Neural cell (in vitro differentiated cells): ENCODE data around the gene DPH5. TPM values are rescaled to one million over a fixed set of nuclear protein-coding genes. Genes with fewer than 3 reads are reported as not detected.

Source experiments
- H2AFZ ChIP-seq: fragments of 200-600, 300-800 bp; sonication (generic), shearing (Covaris generic); 2 replicates; pipeline ENCODE4 v1.6.0; 2014; ENCODE audit warnings: low read depth, mild to moderate bottlenecking, antibody characterized with exemption, low read length, moderate library complexity
- H3F3A ChIP-seq: fragments of 200-600 bp; shearing (Covaris generic); 2 replicates; pipeline ENCODE4 v1.6.1; 2016; ENCODE audit warnings: mild to moderate bottlenecking, moderate library complexity, mixed read lengths, antibody characterized with exemption, low read length; ENCODE audit not compliant: insufficient read depth, poor library complexity, severe bottlenecking
- H3K27ac ChIP-seq: fragments of 200-600, 300-800 bp; sonication (generic), shearing (Covaris generic); 2 replicates; pipeline ENCODE4 v1.5.1; 2014; ENCODE audit warnings: mild to moderate bottlenecking, low read length, moderate library complexity
- H3K27me3 ChIP-seq: fragments of 300-800, 200-600 bp; sonication (generic), shearing (Covaris generic); 2 replicates; pipeline ENCODE4 v1.6.0; 2014; ENCODE audit warnings: mild to moderate bottlenecking, low read depth, low read length, moderate library complexity; ENCODE audit not compliant: insufficient read depth
- H3K36me3 ChIP-seq: fragments of 300-800, 200-600 bp; sonication (generic), shearing (Covaris generic); 2 replicates; pipeline ENCODE4 v1.5.1; 2014; ENCODE audit warnings: mild to moderate bottlenecking, antibody characterized with exemption, low read length, moderate library complexity; ENCODE audit not compliant: insufficient read depth
- H3K4me2 ChIP-seq: fragments of 300-800, 200-600 bp; sonication (generic), shearing (Covaris generic); 2 replicates; pipeline ENCODE4 v1.6.0; 2014; ENCODE audit warnings: mild to moderate bottlenecking, low read length
- H3K4me3 ChIP-seq: fragments of 300-800, 200-600 bp; sonication (generic), shearing (Covaris generic); 2 replicates; pipeline ENCODE4 v1.5.1; 2014; ENCODE audit warnings: mild to moderate bottlenecking, low read length, moderate library complexity
- H3K79me2 ChIP-seq: fragments of 200-600 bp; shearing (Covaris generic); replicated peaks from 2 replicates; pipeline ENCODE4 v1.6.0; 2014; ENCODE audit warnings: mild to moderate bottlenecking, low read length, moderate library complexity; ENCODE audit not compliant: insufficient read depth
- H3K9ac ChIP-seq: fragments of 300-800, 200-600 bp; sonication (generic), shearing (Covaris generic); 2 replicates; pipeline ENCODE4 v1.6.1; 2016; ENCODE audit warnings: mild to moderate bottlenecking, low read length, mixed read lengths
- H3K9me2 ChIP-seq: fragments of 200-600 bp; shearing (Covaris generic); 2 replicates; pipeline ENCODE4 v1.6.1; 2016; ENCODE audit warnings: mild to moderate bottlenecking, low read length, mixed read lengths; ENCODE audit not compliant: insufficient read depth
- H3K9me3 ChIP-seq: fragments of 200-600, 300-800 bp; sonication (generic), shearing (Covaris generic); 2 replicates; pipeline ENCODE4 v1.6.1; 2016; ENCODE audit warnings: mild to moderate bottlenecking, mixed run types, low read length, moderate library complexity, mixed read lengths
- H4K20me1 ChIP-seq: fragments of 200-600 bp; shearing (Covaris generic); 2 replicates; pipeline ENCODE4 v1.6.1; 2016; ENCODE audit warnings: mild to moderate bottlenecking, mixed run types; ENCODE audit not compliant: insufficient read depth
- CTCF ChIP-seq: fragments of 450-650 bp; IDR thresholded peaks from 2 replicates; pipeline ENCODE4 v1.5.1; 2014; ENCODE audit warnings: antibody characterized with exemption, mild to moderate bottlenecking, moderate library complexity; ENCODE audit not compliant: poor library complexity, severe bottlenecking
- EP300 ChIP-seq: fragments of 450-650 bp; conservative IDR thresholded peaks from 2 replicates; pipeline ENCODE4 v1.6.1; 2014; ENCODE audit warnings: antibody characterized with exemption, mild to moderate bottlenecking, moderate library complexity; ENCODE audit not compliant: poor library complexity, severe bottlenecking
- EZH2 ChIP-seq: fragments of 200-600, 300-800 bp; shearing (Covaris generic), sonication (generic); IDR thresholded peaks from 2 replicates; pipeline ENCODE4 v1.6.1; 2014; ENCODE audit warnings: antibody characterized with exemption, low read length, borderline replicate concordance, mild to moderate bottlenecking; ENCODE audit not compliant: insufficient read depth, poor library complexity, severe bottlenecking
- MXI1 ChIP-seq: fragments of 450-650 bp; conservative IDR thresholded peaks from 2 replicates; pipeline ENCODE4 v1.6.1; 2014; ENCODE audit warnings: antibody characterized with exemption, mild to moderate bottlenecking; ENCODE audit not compliant: poor library complexity, severe bottlenecking
- POLR2AphosphoS5 ChIP-seq: IDR thresholded peaks from 2 replicates; pipeline ENCODE4 v1.6.1; 2012
- RAD21 ChIP-seq: fragments of 450-650 bp; conservative IDR thresholded peaks from 2 replicates; pipeline ENCODE4 v1.6.1; 2014; ENCODE audit warnings: antibody characterized with exemption, mild to moderate bottlenecking, moderate library complexity
- SMC3 ChIP-seq: fragments of 450-650 bp; conservative IDR thresholded peaks from 2 replicates; pipeline ENCODE4 v1.6.1; 2014; ENCODE audit warnings: antibody characterized with exemption, mild to moderate bottlenecking, moderate library complexity; ENCODE audit not compliant: poor library complexity
- TAF1 ChIP-seq: IDR thresholded peaks from 2 replicates; pipeline ENCODE4 v1.6.1; 2012; ENCODE audit warnings: low read depth
- polyA plus RNA-seq: library from polyadenylated mRNA; depleted of rRNA; stranded (reverse); fragments of >200 nt; gene quantifications from 2 replicates; pipeline ENCODE4 v1.2.3, GENCODE V29; 2014
- TF ChIP-seq, protein P1 (sequence below): IDR thresholded peaks from 2 replicates; pipeline ENCODE4 v1.6.1; 2012; ENCODE audit warnings: borderline replicate concordance

The DPH5 gene
- polyA plus RNA-seq, 1 donor from 2014 or later, result 55.7 TPM

DNA sequence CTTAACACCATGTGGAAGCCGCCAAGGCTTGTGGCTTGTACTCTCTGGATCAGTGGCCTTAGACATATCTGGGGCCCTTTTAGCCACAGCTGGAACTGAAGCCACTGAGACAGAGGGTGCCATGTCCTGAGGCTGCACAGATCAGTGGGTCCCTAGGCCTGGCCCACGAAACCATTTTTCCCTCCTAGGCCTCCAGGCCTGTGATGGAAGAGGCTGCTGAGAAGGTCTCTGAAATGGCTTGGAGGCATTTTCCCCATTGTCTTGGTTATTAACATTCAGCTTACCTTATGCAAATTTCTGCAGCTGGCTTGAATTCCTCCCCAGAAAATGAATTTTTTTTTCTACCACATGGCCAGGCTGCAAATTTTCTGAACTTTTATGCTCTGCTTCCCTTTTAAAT lies 15.1 kb upstream of the DPH5 start:
- Histone ChIP-seq H2AFZ (no peak overlapping the region), H3K36me3 (peaks cover 3% of the 10 kb centered on the region), H4K20me1 (no peaks in the 10 kb centered on the region), H3K9ac (no peak overlapping the region), H3K9me3 (peaks cover 9% of the 10 kb centered on the region), H3K4me3 (no peak overlapping the region), H3K27me3 (no peaks in the 10 kb centered on the region), H3K27ac (no peak overlapping the region), H3K9me2 (no peaks in the 10 kb centered on the region), H3F3A (no peaks in the 10 kb centered on the region), H3K4me2 (no peak overlapping the region), H3K79me2 (no peaks in the 10 kb centered on the region)
- TF ChIP-seq CTCF (no peak), MXI1 (no peak), EP300 (no peak), RAD21 (no peak), POLR2AphosphoS5 (no peak), EZH2 (no peak), SMC3 (no peak)

DNA sequence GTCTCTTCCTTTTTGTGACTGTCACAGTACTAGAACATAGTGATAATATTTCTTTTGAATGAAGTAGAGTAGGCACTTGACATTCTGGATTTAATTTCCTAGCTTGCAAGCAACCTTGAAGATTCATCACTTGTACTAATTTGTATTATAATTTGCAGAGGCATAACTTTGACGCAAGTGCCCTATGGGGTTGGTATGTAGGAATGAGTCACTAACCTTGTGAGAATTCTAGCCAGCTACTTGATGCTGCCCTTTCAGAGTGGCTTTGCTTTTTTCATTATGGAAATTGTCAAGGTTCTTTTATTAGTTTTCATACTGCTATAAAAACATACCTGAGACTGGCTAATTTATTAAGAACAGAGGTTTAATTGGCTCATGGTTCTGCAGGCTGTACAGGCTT lies 13.7 kb upstream of the DPH5 start:
- Histone ChIP-seq H3K36me3 (peaks cover 3% of the 10 kb centered on the region), H3K4me2 (no peak overlapping the region), H2AFZ (no peak overlapping the region), H3K27ac (no peak overlapping the region), H3K27me3 (no peaks in the 10 kb centered on the region), H3K9me3 (peaks cover 9% of the 10 kb centered on the region), H3K79me2 (no peaks in the 10 kb centered on the region), H3K9me2 (no peaks in the 10 kb centered on the region), H3K9ac (no peak overlapping the region), H3K4me3 (no peak overlapping the region), H3F3A (no peaks in the 10 kb centered on the region), H4K20me1 (no peaks in the 10 kb centered on the region)
- TF ChIP-seq POLR2AphosphoS5 (no peak), RAD21 (no peak), MXI1 (no peak), SMC3 (no peak), EZH2 (no peak), CTCF (no peak), TAF1 (no peak), EP300 (no peak)
- TF ChIP-seq, protein P1, sequence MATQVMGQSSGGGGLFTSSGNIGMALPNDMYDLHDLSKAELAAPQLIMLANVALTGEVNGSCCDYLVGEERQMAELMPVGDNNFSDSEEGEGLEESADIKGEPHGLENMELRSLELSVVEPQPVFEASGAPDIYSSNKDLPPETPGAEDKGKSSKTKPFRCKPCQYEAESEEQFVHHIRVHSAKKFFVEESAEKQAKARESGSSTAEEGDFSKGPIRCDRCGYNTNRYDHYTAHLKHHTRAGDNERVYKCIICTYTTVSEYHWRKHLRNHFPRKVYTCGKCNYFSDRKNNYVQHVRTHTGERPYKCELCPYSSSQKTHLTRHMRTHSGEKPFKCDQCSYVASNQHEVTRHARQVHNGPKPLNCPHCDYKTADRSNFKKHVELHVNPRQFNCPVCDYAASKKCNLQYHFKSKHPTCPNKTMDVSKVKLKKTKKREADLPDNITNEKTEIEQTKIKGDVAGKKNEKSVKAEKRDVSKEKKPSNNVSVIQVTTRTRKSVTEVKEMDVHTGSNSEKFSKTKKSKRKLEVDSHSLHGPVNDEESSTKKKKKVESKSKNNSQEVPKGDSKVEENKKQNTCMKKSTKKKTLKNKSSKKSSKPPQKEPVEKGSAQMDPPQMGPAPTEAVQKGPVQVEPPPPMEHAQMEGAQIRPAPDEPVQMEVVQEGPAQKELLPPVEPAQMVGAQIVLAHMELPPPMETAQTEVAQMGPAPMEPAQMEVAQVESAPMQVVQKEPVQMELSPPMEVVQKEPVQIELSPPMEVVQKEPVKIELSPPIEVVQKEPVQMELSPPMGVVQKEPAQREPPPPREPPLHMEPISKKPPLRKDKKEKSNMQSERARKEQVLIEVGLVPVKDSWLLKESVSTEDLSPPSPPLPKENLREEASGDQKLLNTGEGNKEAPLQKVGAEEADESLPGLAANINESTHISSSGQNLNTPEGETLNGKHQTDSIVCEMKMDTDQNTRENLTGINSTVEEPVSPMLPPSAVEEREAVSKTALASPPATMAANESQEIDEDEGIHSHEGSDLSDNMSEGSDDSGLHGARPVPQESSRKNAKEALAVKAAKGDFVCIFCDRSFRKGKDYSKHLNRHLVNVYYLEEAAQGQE, result no peak
